DMS 273 (cell line): ENCODE results near the gene VOPP1.
"Not testable (repeated sequence)": the region's sequence is repeated elsewhere in the genome, so short reads cannot be mapped to it uniquely, and the experiment has no call there.

ENCODE experiments used
- DNase-seq: peaks from one replicate; lab custom pipeline; 2025; ENCODE audit not compliant: unreplicated experiment; lab: John Stamatoyannopoulos, UW

Gene VOPP1

GRCh38 chr7:55490099-55490498 lies 82.2 kb downstream of the VOPP1 start:
- DNase-seq = no peak

- no peak for DNase-seq
These were observed 82.8 kb downstream of the VOPP1 start for GRCh38 chr7:55489552-55489951.

GRCh38 chr7:55488804-55489340 lies 83.4 kb downstream of the VOPP1 start:
- DNase-seq = no peak

GRCh38 chr7:55488216-55488615 lies 84.1 kb downstream of the VOPP1 start:
- no peak for DNase-seq

- no peak for DNase-seq
These were observed 85.3 kb downstream of the VOPP1 start for GRCh38 chr7:55486991-55487390.

- no peak for DNase-seq
These were observed 86.1 kb downstream of the VOPP1 start for GRCh38 chr7:55486192-55486590.

GRCh38 chr7:55485501-55486191 lies 86.7 kb downstream of the VOPP1 start:
- no peak for DNase-seq

GRCh38 chr7:55484834-55485233 lies 87.5 kb downstream of the VOPP1 start:
- DNase-seq = no peak

- no peak for DNase-seq
These were observed 88.1 kb downstream of the VOPP1 start for GRCh38 chr7:55484241-55484640.

GRCh38 chr7:55483046-55483445 lies 89.3 kb downstream of the VOPP1 start:
- DNase-seq = no peak

- no peak for DNase-seq
These were observed 91.1 kb downstream of the VOPP1 start for GRCh38 chr7:55481155-55481554.

- no peak for DNase-seq
These were observed 93.6 kb downstream of the VOPP1 start for GRCh38 chr7:55478700-55479099.

- DNase-seq = no peak
These were observed 94.4 kb downstream of the VOPP1 start for GRCh38 chr7:55477781-55478374.

- no peak for DNase-seq
These were observed 95.2 kb downstream of the VOPP1 start for GRCh38 chr7:55476852-55477780.

GRCh38 chr7:55475855-55476803 lies 96.2 kb downstream of the VOPP1 start:
- no peak for DNase-seq

GRCh38 chr7:55474944-55475854 lies 97.1 kb downstream of the VOPP1 start:
- no peak for DNase-seq

GRCh38 chr7:55473932-55474331 lies 98.4 kb downstream of the VOPP1 start:
- DNase-seq = no peak

GRCh38 chr7:55472928-55473725 lies 99.2 kb downstream of the VOPP1 start:
- no peak for DNase-seq

GRCh38 chr7:55472406-55472805 lies 99.9 kb downstream of the VOPP1 start:
- DNase-seq = not testable (repeated sequence)
